T1000 (cell line): ENCODE data around the gene ENTR1.
A peak's percentile ranks its signal among the peaks of the same experiment; 100 is the strongest.

Source experiments
- DNase-seq: peaks from one replicate; lab custom pipeline; 2025; ENCODE audit warnings: mixed read lengths; lab: John Stamatoyannopoulos, UW

Gene ENTR1

GRCh38 chr9:136410500-136411287, at the start of gene ENTR1, which contains the start of gene PMPCA:
TSS of gene ENTR1 (minus strand) at chr9:136410614. CDS start at chr9:136410397, 217 bp downstream.
TSS of gene PMPCA (plus strand) at chr9:136410658. CDS start at chr9:136410669, 11 bp downstream.
- peak; percentile 58 for DNase-seq

GRCh38 chr9:136459425-136459824, 49.0 kb upstream of the ENTR1 start:
- DNase-seq, result no peak

DNA sequence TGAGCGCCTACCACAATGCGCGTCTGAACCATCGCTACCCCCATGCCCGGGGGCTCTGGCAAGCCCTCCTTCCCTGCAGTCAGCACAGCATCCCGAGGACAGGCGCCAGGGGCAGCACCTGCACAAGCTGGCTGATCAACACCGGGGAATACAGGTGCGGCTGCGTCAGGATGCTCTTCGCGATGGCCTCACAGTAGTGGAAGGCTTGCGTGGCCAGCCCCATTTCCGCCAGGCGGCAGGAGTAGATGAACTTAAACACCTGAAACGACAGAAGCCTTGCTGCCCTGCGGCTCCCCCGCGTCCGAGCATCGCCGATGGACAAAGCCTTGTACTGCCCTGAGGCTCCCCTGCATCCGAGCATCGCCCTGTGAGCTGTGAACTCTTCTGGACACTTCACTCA, 46.9 kb upstream of the ENTR1 start:
- no peak for DNase-seq

GRCh38 chr9:136456258-136456657, 45.8 kb upstream of the ENTR1 start:
- DNase-seq, result no peak

- no peak for DNase-seq
Observed at GRCh38 chr9:136455043-136456002, 44.9 kb upstream of the ENTR1 start.

- no peak for DNase-seq
Observed at GRCh38 chr9:136454026-136454796, 43.8 kb upstream of the ENTR1 start.

- DNase-seq, result no peak
Observed at GRCh38 chr9:136453326-136453725, 42.9 kb upstream of the ENTR1 start.

GRCh38 chr9:136451221-136451877, 40.9 kb upstream of the ENTR1 start:
- DNase-seq, result no peak

DNA sequence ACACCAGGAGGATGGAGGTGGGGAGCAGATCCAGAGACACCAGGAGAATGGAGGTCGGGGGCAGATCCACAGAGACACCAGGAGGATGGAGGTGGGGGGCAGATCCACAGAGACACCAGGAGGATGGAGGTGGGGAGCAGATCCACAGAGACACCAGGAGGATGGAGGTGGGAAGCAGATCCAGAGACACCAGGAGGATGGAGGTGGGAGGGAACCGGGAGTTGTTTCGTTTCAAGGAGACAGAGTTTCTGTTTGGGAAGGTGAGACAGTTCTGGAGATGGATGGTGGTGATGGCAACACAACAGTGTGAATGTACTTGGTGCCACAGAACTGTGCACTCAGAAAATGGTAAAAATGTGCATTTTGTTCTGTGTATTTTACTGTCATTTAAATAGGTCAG, 38.2 kb upstream of the ENTR1 start:
- DNase-seq, result no peak

GRCh38 chr9:136447173-136447778, 36.9 kb upstream of the ENTR1 start:
- DNase-seq, result no peak

DNA sequence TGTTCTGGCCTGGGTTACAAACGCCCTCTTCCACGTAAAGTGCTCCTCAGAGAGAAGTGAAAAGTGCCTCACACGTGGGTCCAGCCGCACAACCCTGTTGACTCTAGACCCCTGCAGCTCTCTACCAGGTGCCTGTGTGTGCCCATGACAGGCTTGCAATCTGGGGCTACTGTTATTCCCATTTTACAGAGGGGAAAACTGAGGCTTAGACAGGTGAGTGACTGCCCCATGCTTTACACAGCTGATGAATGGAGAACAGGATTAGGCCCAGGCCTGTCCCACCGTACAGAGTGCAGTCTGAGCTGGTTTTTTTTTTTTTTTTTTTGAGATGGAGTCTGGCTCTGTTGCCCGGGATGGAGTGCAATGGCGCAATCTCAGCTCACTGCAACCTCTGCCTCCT, 35.4 kb upstream of the ENTR1 start:
- DNase-seq, result no peak

DNA sequence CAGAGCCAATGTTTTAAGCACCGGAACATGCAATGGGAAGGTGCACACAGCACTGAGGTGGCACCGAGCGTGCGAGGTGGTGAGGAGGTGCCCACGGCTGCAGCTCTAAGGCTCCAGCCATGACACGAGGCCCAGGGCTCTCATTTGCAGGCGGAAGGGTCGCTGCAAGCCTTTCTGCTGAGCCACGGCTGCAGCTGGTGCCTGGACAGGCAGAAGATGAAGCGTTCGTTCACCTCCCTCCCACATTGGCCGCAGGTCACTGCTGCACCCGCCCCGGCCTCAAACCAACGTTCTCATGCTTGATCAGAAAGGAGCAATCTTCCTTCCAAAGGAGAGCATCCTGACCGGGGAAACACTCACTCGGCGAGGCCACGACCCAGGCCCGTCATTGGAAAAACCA, 33.7 kb upstream of the ENTR1 start:
- DNase-seq, result no peak

- DNase-seq, result no peak
Observed at GRCh38 chr9:136443687-136444086, 33.3 kb upstream of the ENTR1 start.

DNA sequence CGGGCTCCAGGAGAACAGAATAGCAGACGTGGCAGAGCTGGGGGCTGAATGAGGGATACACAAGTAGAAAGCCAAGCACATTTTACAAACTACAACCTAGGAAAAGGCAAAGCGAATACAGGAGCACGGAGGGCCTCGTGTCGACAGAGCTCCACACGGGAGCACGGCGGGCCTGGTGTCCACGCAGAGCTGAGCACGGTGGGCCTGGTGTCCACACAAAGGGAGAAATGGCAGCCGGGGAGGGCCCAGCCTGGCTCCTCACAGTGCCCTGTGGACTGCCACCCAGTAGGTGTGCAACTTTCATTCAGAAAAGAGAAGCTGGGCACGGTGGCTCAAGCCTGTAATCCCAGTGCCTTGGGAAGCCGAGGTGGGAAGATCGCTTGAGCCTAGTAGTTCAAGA, 32.7 kb upstream of the ENTR1 start:
- no peak for DNase-seq

- DNase-seq, result no peak
Observed at GRCh38 chr9:136442265-136442664, 31.9 kb upstream of the ENTR1 start.

DNA sequence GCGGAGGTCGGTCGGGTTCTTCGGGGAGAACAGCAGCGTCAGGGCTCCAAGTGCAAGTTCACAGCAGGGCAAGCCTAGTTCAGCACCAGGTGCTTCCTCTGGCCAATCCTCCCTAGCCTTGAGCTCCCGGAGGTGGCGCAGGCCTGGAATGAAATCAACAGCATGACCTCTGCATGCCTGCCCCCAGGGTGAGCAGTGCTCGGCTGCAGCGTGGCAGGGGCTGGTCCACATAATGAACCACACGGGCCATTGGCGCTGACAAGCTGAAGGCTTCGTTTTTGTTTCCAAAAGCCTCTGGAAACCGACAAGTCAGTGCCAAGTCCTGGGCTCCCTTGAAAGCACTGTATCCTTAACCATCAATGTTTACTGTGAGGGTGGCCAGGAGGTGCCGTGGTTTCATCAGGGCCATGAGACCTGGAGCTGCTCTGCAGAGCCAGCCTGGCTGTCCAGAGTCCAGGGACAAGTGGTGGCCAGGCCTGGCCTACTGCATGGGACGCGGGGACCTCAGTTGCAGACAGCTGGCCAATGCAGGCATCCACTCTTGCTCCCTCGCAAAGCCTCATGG, 31.3 kb upstream of the ENTR1 start:
- DNase-seq, result peak; percentile 16

DNA sequence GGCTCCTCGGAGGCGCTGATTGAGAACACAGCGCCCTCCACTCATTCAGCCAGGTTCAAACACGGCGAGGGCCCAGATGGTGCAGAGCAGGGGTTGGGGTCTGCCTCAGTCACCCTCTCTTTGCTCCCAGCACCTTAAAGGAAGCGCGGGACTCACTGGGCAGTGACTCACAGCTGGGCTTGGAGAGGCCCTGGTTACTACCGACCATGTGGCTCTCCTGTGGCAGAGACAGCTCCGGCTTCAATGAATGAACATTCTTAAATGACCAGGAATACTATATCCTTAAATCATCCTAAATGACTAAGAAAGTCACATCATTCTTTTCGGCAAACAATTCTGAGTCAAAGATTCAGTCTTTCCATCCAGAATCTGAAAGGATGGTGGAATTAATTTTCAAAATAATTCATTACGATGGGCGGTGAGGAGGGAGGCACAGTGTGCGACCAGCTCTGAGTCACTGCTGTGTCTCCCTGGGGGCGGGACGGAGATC, 30.8 kb upstream of the ENTR1 start:
- DNase-seq, result no peak

DNA sequence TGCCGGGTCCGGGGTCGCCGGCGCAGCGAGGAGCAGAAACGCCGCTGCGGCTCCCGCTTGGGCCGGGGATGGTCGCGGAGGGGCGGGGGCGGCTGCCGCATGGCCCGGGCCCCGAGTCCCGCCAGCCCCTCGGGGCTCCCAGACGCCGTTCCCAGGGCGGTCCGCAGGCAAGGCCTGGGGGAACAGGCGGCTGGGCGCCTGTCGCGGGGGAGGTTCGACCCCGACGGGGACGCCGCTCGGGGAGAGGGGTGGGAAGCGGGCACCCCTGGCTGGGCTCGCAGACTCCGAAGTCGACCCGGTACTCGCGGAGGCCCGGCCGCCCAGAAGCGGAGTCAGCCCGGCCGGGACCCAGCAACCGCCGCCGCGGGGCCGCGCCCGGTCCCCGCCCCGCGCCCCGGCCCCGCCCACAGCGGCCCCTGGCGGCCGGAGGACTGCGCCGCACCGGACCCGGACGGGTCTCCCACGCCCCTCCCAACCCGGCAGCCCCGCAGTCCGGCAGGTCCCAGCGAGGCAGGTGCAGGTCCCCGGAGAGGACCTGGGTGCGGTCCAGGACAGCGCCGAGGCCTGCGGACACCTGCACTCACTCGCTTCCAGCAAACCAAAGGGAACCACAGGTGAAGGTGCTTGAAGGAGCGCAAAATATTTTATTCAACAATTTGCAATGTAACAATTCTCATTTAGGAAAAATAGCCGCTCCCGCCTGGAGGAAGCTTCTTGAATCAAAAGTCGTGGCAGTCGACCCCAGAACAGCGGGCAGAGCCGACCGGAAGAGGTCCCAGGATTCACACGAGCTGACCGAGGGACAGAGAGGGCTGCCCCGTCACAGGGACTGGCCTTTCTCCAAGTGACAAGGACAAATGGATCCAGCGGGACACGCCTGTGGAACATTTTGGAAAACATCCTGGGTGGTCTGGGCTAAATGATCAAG, 29.3 kb upstream of the ENTR1 start, which contains the start of gene INPP5E:
TSS of gene INPP5E (minus strand) at position 365 of the 928 bp plus-strand sequence. CDS start 426 bp downstream, outside the sequence.
- peak; percentile 65 for DNase-seq
